Measurements from ENCODE around the gene SMPD1.
"Not testable (repeated sequence)": the region's sequence is repeated elsewhere in the genome, so short reads cannot be mapped to it uniquely, and the experiment has no call there.

The SMPD1 gene

GRCh38 chr11:6388748-6389147 is 1.5 kb upstream of the SMPD1 start:
- no peak for DNase-seq (ENCODE audit: low read depth)

DNA sequence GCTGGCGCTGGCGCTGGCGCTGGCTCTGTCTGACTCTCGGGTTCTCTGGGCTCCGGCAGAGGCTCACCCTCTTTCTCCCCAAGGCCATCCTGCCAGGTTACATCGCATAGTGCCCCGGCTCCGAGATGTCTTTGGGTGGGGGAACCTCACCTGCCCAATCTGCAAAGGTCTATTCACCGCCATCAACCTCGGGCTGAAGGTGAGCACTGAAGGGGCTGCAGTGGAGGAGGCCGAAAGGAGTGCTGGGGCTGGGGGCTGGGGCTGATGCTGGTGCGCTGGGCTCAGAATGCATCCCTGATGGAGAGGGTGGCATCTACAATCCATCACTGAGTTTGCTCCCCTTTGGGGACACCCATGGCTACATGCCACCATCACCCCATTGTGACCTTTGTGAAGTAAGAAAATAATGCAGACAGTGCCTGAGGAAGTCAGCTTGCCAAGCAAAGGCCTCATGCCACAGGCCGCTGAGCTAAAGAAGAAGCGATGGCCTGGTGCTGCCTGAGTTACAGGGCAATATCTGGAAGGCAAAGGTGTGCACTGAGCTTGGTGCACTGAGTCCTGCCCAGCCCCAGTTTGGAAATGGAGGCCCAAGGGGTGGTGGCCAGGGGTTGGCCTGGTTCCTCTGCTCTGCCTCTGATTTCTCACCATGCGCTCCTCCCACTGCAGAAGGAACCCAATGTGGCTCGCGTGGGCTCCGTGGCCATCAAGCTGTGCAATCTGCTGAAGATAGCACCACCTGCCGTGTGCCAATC is 620 bp downstream of the SMPD1 start:
- DNase-seq (ENCODE audit: low read depth) = no peak

GRCh38 chr11:6391537-6392134 is 1.4 kb downstream of the SMPD1 start:
- DNase-seq (ENCODE audit: low read depth) = no peak

DNA sequence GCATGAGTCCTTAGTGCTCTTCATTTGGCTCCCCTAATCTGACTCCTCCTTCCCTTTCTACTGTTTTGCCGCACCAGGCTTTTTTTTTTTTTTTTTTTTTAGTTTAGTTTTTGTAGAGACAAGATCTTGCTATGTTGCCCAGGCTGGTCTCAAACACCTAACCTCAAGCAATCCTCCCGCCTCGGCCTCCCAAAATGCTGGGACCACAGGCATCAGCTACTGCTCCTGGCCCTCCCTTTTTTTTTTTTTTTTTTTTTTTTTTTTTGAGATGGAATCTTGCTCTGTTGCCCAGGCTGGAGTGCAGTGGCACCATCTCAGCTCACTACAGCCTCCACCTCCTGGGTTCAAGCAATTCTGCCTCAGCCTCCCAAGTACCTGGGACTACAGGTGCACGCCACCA is 2.0 kb downstream of the SMPD1 start:
- DNase-seq (ENCODE audit: low read depth) = not testable (repeated sequence)

DNA sequence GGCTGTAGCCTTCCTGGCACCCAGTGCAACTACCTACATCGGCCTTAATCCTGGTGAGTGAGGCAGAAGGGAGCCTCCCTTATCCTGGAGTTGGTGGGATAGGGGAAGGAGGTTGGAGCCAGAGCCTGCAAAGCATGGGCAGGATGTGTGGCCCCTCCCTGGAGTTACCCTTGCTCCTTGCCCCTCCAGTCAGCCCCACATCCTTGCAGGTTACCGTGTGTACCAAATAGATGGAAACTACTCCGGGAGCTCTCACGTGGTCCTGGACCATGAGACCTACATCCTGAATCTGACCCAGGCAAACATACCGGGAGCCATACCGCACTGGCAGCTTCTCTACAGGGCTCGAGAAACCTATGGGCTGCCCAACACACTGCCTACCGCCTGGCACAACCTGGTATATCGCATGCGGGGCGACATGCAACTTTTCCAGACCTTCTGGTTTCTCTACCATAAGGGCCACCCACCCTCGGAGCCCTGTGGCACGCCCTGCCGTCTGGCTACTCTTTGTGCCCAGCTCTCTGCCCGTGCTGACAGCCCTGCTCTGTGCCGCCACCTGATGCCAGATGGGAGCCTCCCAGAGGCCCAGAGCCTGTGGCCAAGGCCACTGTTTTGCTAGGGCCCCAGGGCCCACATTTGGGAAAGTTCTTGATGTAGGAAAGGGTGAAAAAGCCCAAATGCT is 3.9 kb downstream of the SMPD1 start:
- DNase-seq (ENCODE audit: low read depth) = no peak

DNA sequence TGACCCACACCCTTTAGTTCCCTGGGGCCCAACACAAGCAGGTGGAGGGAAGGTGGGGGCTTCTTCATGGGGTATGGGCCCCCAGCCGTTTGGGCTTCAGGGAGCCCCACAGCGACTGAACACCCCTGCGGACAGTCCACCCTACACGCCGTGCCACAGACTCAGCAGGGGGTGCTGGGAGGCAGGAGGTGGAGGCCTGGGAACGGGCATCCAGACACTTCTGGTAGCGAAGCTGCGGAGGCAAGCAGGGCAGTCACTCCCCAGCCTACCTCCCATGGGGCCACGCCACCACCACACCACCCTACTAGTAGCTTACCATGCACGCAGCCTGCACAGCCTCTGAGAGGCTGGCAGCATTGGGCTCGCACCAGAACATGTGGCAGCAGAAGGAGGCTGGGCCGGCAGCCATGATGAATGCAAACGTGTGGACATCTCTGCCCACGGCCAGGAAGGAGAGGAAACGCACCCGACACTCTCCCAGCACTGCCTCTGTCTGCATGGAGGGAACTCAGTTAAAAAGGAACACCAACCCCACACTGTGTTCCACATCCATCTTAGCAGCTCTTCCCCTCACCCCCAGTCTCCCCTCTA is 5.3 kb downstream of the SMPD1 start:
- DNase-seq (ENCODE audit: low read depth) = no peak

GRCh38 chr11:6397156-6397555 is 6.9 kb downstream of the SMPD1 start:
- DNase-seq (ENCODE audit: low read depth) = peak; percentile 17

DNA sequence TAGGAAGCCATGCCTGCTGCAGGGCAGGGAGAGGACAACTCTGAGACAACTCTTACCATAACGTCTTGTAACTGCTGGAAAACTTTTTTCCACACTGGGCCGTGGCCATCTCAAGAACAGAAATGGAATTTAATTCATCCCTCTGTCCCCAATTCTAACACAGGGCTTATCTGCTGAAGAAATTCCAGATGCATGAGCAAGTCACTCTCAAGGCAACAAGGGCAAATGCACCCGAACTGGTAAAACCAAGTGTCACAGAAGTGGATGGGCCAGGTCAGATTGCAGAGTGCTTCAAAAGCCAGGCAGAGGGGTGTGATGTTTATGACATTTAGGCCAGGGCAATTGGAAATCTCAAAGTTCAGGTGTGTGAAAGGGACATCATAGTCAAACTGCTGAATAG is 7.4 kb downstream of the SMPD1 start:
- DNase-seq (ENCODE audit: low read depth) = no peak

- DNase-seq (ENCODE audit: low read depth) = no peak
These were observed 10.4 kb downstream of the SMPD1 start for GRCh38 chr11:6400431-6401345.

DNA sequence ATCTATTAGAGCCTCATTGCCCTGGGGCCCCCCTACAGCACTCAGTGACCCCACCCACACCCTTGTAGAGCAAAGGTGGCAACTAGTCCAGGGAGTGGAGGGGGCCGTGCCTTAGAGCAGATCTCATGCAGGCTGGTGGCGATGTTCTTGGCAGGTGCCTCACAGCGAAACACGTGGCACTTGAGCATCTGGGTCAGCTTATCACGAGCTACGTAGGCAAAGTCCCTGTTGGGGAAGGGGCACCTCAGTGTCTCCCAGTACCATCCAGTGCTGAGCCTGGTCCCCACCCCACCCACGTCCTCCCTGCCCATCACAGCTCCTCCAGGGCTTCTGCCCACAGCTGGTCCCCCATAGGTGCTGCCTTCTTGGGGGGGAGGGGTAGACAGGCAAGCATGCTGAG is 11.2 kb downstream of the SMPD1 start:
- DNase-seq (ENCODE audit: low read depth) = no peak

DNA sequence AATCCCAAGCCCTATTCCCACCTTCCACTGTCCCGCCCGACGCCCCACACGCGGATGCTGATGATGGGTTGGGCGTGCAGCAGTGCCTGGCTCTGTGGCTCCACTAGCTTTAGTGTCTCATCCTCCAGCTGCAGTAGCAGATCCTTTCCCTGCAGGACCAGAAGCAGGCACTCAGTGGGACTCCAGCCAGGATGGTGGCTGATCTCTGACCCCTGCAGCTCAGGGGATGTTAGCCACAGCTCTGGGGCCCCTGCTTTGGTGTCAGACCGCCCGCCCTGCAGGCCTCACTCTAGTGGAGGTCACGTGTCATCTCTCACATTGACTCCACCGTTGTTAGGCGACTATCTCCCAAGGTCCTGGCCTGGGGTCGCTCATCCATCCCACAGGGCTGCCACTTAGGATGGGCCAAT is 11.8 kb downstream of the SMPD1 start:
- no peak for DNase-seq (ENCODE audit: low read depth)

DNA sequence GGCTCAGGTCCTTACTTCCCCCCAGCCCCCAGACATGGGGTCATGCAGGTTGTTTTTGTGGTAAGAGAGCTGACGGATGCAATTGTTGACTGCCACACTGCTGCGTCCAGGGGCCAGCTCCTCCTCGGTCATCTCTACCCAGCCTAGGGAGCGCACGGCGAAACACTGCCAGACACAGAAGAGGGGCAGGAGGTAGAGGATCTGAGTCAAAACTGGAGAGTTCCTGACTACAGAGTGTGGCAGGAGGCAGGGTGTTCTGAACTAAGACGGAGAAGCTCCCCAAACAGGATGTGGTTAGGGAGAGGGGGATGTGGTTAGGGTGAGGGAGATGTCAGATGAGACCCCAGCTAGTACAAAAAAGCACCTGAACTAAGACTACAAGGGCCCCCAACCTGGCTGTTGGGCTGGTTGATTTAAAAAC is 12.3 kb downstream of the SMPD1 start:
- DNase-seq (ENCODE audit: low read depth) = no peak

GRCh38 chr11:6403539-6403938 is 13.3 kb downstream of the SMPD1 start:
- DNase-seq (ENCODE audit: low read depth) = no peak

DNA sequence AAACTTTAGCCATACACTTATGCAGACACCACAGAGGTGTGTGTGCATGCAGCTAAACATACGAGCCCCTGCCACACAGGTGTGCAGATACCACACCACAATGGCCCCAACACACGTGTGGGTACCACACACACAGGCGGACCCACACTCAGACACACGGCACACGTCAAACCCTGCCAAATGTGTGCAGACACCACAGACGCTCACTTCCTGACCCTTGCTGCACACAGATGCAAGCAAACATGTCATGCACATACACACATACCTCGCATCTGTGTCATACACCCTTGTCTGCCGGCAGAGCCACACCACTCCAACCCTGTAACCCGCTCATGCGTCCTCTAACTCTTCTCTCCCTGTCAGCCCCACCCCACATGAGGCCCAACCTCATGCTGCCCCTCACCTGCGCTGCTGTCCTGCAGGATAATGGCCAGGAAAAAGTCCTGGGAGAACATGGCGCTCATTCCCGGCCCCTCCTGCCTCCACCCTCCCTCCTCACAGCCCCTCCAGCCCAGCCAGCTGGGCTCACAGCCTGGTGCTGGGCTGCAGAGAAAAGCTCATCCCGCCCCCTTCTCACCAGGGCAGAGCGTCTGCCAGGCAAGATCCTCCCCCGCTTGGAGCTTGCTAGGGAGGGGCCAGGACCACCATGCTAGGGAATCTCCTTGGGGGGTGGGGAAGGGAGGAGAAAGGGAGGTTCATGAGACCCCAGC is 14.2 kb downstream of the SMPD1 start:
- DNase-seq (ENCODE audit: low read depth) = no peak

GRCh38 chr11:6405052-6405667 is 14.9 kb downstream of the SMPD1 start:
- DNase-seq (ENCODE audit: low read depth) = no peak

- DNase-seq (ENCODE audit: low read depth) = no peak
These were observed 15.6 kb downstream of the SMPD1 start for GRCh38 chr11:6405846-6406245.

GRCh38 chr11:6406370-6406769 is 16.1 kb downstream of the SMPD1 start:
- no peak for DNase-seq (ENCODE audit: low read depth)

GRCh38 chr11:6410695-6411430 is 20.6 kb downstream of the SMPD1 start:
- no peak for DNase-seq (ENCODE audit: low read depth)

GRCh38 chr11:6411594-6412031 is 21.3 kb downstream of the SMPD1 start:
- no peak for DNase-seq (ENCODE audit: low read depth)

GRCh38 chr11:6413791-6414201 is 23.5 kb downstream of the SMPD1 start:
- DNase-seq (ENCODE audit: low read depth) = no peak

All from GM04504 (cell line).